TTC549 (cell line): ENCODE data around the gene KRTAP10-10.
"Not testable (repeated sequence)": the region's sequence is repeated elsewhere in the genome, so short reads cannot be mapped to it uniquely, and the experiment has no call there.

ENCODE experiments used
- FAIRE-seq: peaks from 2 replicates; lab custom pipeline; 2012; peaks lifted over from hg19 to GRCh38; lab: Jason Lieb, UNC

KRTAP10-10 gene, protein sequence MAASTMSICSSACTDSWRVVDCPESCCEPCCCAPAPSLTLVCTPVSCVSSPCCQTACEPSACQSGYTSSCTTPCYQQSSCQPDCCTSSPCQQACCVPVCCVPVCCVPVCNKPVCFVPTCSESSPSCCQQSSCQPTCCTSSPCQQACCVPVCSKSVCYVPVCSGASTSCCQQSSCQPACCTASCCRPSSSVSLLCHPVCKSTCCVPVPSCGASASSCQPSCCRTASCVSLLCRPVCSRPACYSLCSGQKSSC

DNA sequence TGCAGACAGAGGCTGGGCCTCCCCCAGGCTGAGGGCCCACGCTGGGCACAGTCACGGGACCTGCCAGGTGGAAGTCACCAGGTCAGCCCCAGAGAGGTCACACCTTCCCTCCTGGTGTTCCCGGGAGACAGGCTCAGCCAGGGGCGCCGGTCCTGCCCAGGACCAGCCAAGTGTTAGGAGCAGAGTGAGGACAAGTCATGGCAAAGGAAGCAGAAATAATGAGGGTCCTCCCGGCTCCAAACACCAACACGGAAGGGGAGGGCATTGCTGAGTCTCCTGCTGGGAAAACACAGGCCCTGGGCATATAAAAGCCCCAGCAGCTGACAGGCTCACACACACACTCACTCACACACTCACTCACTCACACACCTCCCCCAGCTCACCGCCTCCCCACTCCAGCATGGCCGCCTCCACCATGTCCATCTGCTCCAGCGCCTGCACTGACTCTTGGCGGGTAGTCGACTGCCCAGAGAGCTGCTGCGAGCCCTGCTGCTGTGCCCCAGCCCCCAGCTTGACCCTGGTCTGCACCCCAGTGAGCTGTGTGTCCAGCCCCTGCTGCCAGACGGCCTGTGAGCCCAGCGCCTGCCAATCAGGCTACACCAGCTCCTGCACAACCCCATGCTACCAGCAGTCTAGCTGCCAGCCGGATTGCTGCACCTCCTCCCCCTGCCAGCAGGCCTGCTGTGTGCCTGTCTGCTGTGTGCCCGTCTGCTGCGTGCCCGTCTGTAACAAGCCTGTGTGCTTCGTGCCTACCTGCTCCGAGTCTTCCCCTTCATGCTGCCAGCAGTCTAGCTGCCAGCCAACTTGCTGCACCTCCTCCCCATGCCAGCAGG is at the start of gene KRTAP10-10:
Gene KRTAP10-10 (plus strand): TSS at position 339 of the 833 bp plus-strand sequence. CDS start 62 bp downstream, at position 401.
- no peak for FAIRE-seq

DNA sequence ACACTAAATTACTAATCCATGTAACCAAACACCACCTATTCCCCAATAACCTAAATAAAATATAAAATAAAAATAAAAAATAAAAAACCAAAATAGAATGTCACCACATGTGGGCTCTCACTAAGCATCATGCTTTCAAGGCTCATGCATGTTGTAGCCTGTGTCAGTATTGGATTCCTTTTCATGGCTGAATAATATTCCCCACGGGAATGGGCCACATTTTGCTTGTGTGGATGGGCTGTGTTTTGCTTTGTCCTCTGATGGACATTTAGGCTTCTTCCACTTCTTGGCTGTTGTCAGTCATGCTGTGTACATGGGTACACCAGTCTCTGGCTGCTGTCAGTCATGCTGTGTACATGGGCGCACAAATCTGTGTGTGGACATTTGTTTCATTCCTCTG is 48.1 kb upstream of the KRTAP10-10 start:
- FAIRE-seq = no peak

DNA sequence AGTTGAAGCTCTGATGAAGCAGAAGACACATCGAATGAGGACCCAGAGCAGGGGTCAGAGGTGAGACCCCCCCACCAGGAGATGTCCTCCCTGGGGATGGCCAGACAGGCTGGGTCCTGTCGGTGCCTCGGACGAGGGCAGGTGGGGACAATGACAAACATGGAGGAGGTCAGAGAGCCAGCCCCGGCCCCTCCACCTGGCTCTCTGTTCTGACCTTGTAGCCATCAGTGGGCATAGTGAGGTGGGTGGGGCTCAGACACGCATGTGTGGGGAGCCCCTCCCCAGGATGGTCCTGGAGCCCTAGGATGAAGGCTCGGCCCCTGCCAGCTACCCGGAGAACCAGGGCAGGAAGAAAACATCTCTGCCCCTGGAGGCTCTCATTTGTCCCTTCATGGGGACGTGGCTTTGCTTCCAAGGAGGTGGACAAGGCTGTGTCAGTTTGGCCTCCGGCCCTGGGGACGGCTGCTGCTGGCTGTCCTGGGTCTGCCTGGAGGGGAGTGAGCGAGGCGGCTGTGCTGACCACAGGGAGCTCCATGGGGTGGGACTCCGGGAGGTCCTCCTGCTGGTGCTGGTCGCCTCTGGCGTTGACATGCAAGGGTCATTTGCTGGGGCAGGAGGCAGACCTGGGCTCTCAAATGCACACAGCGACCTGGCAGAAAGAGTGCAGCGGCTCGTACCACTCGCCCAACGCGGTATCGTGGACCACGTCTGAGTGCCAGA is 47.4 kb upstream of the KRTAP10-10 start:
- no peak for FAIRE-seq

DNA sequence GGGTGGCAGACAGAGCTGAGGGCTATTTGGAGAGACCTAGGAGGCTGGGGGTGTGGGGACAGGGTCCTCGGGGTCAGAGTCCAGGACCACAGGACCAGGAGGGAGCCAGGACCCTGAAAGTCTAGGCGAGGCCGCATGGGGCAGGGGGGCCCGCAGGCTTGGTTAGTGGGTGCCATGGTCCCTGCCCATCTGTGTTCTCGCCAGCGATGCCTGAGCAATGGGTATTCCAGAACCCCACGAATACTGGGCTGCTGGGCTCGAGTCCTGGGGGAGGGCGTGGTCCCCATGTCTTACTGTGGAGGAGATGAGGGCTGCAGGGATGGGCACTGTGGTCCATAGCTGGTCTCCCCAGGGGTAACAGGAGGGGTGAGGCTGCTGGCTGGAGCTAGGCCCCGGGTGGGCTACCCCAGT is 46.8 kb upstream of the KRTAP10-10 start:
- FAIRE-seq = no peak

DNA sequence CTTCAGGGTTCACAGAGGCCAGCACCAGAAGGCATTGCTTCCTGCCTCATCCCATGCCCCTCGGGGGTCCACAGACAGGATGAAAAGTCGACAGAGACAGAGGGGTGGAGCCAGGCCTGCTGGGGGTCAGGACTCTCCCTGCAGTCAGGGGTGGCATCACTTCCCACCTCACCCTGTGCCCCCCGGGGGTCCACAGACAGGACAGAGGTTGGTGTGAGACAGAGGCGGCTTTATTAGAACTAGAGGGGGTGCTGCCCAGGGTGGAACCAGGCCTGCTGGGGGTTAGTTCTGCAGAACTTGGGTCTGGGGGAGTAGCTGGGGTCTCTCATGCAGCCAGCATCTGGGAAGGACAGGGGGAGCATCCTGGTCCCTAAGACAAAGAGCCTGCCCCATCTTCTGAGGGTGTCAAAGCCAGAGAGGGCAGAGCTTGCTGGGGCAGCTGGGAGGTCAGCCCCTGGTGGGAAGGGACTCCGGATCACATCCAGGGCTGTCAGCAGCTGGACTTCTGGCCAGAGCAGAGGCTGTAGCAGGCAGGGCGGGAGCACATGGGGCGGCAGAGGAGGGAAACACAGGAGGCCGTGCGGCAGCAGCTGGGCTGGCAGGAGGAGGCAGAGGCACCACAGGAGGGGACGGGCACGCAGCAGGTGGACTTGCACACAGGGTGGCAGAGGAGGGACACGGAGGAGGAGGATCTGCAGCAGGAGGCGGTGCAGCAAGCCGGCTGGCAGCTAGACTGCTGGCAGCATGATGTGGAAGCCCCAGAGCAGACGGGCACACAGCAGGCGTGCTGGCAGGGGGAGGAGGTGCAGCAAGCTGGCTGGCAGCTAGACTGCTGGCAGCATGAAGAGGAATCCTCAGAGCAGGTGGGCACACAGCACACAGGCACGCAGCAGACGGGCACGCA is 46.0 kb upstream of the KRTAP10-10 start:
- not testable (repeated sequence) for FAIRE-seq

DNA sequence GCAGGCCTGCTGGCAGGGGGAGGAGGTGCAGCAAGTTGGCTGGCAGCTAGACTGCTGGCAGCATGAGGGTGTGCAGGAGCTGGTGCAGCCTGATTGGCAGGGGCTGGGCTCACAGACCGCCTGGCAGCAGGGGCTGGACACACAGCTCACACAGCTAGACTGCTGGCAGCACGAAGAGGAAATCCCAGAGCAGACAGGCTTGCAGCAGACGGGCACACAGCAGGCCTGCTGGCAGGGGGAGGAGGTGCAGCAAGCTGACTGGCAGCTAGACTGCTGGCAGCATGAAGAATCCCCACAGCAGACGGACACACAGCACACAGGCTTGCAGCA is 45.4 kb upstream of the KRTAP10-10 start:
- not testable (repeated sequence) for FAIRE-seq

DNA sequence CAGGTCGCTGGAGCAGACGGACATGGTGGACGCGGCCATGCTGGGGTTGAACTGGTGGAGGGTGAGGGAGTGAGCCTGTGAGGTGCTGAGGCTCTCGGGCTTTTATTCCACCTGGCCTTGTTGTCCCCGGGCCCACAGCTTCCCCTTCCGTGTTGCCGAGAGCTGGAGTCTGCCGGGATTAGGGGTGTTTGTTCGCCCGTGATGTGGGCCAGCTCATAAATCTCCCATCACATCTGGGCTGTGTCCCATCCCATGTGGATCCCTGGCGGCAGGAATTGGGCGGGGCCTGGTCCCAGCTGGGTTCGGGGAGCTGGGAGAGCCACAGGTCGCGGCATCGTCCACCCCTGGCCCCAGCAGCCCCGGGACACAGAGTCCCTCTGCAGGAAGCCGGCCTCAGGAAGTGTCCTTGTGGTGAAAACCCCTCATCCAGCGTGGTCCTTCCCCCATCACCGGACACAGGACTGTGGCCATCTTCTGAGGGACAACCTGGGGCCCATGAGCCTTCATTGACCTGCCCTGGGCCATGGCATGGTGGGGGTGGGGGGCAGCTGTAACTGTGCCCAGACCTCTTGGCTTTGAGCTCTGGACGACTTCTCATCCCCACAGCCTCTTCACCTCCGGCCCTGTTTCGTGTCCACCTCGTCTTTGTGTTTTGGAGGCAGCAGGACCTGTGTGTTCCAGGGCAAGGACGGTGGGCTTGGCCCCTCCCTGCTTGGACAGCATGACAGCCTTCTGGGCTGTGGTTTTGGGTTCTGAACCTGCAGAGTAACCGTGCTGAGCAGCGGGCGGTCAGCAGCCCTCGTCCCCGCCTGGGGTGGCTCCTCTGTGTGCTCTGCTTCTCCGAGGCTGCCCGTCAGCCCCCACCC is 44.5 kb upstream of the KRTAP10-10 start, which contains the start of gene KRTAP10-6:
Gene KRTAP10-6 (minus strand): TSS at position 60 of the 866 bp plus-strand sequence. CDS start 21 bp downstream, at position 39.
- FAIRE-seq = no peak

DNA sequence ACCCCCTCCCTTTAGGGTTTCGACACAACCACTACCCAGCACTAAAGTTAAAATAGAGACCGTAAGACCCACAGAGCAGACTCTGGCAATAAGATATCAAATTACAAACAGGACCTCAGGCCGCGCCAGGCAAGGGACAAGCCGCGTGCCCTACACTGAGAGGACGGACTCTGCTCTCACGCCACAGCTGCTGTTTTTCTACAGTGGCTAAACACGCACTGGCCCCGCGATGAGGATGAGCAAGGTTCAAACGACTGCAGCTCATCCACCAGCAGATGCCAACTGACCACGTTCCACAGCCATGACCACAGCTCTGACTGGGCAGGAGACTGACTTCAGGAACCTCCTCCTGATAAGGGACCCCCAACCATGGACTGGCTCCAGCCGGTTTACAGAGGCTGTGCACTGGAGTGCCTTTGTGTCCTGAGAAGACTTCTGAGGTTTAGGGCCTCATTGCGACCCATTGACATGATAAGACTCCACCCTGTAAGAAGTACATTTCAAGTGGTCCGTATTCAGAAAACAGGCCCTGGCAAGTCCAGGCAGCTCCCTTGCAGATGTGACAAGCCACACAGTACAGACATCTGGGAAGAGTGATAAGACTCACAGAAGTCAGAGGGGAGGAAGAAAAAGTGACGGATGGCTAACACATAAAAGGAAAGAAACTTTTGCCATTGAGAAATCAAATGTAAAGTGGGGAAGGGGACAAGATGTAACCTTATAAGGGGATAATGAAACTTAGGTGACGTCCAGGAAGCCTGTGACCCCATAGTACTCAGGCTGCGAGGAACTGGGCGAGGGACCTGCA is 43.4 kb upstream of the KRTAP10-10 start:
- no peak for FAIRE-seq

DNA sequence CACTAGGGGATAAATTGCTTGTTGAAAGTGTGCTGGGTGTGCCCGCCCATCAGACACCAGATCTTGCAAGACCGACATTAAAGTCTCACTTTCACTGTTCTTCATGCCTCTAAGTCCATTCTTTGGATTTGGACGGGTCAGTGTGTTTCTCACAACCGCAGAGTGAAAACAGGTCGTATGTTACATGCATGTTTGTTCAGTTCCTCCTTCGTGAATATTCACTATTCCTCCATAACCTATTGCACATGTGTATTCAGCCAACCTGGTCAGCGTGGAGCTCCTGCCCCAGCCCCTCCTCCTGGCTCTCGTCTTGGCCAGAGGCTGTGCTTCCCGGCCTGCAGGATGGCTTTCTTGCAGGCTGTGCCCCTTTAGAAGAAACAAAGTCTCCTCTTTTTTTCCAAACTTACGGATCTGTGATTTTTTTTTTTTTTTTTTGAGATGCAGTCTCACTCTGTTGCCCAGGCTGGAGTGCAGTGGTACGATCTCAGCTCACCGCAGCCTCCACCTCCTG is 42.7 kb upstream of the KRTAP10-10 start:
- no peak for FAIRE-seq

DNA sequence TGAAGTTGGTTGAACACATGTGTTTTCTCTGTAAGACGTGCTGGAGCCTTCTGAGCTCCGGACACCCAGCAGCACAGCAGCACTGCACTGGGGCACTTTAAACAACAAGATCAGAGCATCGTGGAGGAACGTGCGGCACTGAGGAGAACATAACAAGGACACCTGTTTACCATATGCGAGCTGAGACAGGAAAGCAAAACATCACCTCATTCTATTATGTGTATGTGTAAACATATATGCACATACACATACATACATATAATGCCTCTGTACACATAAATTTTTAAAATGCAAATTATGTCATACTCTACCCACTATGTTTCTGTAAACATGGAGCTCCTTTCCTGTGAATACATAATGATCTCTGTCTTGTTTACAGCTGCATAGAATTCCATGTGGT is 41.6 kb upstream of the KRTAP10-10 start:
- no peak for FAIRE-seq

DNA sequence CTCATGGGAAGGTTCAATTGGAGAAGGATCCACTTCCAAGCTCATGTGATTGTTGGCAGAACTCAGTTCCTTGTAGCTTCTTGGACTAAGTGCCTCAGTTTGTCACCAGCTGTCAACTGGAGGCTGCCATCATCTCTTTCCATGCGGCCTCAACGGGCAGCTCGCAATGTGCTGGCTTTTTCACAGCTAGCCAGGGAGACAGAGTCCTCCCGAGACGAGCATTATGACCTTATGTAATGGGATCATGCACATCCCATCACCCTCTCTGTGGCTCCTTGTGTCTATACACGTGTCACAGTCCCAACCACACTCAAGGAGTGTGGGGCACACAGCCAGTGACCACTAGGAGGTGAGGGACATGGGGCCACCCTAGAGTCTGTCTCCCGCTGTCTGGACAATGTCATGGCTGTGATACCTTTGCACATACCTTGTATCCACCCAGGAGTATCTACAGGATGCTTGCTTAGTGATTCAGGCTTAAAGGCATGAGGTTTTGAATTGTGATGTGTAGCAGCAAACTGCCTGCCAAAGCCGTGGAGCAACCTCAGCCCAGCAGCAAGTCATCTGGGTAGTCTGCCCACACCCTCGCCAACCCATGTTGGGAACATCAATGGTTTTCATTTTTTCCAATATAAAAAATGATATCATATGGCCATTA is 41.0 kb upstream of the KRTAP10-10 start:
- FAIRE-seq = no peak

DNA sequence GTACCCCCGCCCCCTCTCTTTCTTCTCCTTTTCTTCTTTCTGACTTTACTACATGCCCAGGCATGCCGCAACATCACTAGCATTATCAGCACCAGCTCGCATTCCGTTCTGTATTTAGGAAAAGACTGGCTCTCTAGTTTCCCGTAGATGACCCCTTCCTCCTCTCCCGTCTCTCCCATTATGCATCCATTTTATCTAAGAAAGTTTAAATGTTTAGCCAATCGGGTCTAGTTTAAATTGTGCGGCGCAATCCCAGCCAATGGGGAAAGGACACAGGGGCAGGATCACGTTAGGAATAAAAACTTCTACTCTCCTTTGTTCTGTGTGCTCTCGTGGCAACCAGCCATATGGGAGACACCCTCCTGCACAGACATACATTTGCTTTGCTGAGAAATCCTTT is 39.1 kb upstream of the KRTAP10-10 start:
- FAIRE-seq = no peak

DNA sequence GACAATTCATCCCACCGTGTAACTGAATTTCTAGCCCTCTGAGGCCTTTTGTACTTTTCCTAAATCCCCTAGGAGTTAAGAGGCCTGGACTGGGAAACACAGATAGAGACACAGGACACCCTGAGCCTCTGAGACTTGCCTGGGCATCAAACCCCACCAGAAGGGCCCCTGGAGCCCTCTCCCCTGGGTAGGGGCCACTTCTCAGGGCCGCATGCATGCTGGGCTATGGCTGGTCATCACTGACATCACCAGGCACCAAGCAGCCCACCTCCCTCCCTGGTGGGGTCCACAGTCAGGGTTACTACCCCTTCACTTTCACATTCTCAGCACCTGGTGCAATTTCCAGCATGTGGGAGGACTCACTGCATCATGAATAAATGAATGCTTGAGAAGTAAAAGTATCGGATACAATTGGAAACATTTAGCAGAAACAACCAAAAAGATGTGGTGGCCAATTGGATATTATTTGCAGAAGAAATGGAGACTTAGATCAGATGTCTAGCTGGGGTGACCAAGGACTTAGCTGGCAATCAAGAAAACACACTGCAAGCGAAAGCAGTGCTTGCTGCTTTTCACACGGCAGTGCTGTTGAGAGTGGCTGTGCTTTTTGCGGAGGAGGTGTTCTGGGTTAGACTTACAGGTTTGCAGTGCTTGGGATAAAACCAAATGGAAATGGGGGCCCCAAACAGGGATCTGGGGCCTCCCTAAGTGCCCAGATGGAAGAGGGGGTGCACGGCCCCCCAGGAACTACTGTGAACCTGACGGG is 37.7 kb upstream of the KRTAP10-10 start:
- no peak for FAIRE-seq

DNA sequence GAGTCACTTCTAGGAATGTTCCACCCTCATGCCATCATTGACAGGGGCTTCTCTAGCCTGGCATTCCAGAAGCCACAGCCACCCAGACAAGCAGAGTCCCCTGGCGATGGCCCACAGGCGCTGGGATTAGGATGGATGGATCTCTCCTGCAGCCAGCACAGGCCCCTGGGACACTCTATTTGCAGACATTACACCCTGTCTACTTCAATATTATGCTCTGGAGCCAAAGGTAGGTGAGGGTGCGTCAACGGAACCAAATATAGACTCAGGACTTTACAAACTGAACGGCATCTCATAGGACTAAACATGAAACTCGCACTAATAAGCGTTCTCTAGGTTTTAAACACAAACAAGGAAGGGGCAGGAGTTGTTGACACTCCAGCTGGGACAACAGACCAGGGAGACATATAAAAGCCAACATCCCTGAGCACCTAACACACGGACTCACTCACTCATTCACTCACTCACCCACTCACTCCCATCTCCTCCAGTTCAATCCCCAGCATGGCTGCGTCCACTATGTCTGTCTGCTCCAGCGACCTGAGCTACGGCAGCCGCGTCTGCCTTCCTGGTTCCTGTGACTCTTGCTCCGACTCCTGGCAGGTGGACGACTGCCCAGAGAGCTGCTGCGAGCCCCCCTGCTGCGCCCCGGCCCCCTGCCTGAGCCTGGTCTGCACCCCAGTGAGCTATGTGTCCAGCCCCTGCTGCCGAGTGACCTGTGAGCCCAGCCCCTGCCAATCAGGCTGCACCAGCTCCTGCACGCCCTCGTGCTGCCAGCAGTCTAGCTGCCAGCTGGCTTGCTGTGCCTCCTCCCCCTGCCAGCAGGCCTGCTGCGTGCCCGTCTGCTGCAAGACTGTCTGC is 36.8 kb upstream of the KRTAP10-10 start, which contains the start of gene KRTAP10-7:
Gene KRTAP10-7 (plus strand): TSS at position 480 of the 861 bp plus-strand sequence. CDS start 25 bp downstream, at position 505.
- not testable (repeated sequence) for FAIRE-seq

DNA sequence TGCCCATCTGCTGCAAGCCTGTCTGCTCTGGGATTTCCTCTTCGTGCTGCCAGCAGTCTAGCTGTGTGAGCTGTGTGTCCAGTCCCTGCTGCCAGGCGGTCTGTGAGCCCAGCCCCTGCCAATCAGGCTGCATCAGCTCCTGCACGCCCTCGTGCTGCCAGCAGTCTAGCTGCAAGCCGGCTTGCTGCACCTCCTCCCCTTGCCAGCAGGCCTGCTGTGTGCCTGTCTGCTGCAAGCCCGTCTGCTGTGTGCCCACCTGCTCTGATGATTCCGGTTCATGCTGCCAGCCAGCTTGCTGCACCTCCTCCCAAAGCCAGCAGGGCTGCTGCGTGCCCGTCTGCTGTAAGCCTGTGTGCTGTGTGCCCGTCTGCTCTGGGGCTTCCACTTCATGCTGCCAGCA is 36.1 kb upstream of the KRTAP10-10 start:
- FAIRE-seq = not testable (repeated sequence)

DNA sequence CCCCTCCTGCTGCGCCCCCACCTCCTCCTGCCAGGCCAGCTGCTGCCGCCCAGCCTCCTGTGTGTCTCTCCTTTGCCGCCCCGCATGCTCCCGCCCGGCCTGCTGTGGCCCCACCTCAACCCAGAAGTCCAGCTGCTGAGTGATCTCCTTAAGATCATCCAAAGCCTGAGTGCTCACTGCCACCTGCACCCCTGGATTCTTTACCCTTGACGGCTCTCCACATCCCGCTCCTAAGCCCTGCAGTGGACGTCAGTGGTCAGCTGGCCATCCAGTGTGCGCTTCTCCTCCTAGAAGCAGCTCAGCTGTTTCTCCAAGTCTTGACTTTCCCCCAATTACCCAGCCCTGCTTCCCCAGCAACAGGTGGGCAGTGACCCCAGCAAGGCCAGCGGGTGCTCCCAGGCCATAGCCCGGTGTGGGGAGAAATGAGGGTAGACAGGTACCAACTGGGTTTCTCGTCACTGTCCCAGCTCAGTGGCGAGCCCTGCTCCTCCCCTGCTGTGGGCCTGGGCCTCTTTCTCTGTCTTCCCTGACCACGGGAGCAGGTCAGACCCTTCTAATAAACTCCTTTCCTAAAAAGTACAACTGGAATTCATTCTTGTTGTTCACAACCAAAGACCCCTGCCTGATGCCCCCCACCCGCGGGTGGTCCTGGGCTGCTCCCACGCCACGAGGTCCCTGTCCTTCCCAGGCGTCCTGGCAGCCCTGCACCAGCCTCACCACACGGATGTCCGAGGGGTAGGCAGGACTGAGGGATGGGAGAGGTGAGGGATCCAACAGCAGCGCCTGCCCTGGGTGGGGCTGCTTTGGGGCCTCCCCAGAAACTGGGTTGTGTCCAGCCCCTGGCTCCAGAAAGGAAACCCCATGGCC is 35.3 kb upstream of the KRTAP10-10 start:
- no peak for FAIRE-seq
